Measurements from ENCODE around the gene TMEM255B. TPM values are rescaled to one million over a fixed set of nuclear protein-coding genes. Genes with fewer than 3 reads are reported as not detected.

TMEM255B gene
- total RNA-seq (ENCODE audit: unreplicated experiment) = 13.8 TPM
- long read RNA-seq, full-length matches to known transcripts = 6 of 9 reads
- long read RNA-seq, partial matches to known transcripts = 1 of 9 reads
- long read RNA-seq, other reads (novel, unspliced or antisense) = 2 of 9 reads

GRCh38 chr13:113758651-113759524, at the start of gene TMEM255B:
Gene TMEM255B (plus strand): TSS chr13:113759226. CDS start chr13:113759270, 44 bp downstream.
- TF ChIP-seq, protein P1, sequence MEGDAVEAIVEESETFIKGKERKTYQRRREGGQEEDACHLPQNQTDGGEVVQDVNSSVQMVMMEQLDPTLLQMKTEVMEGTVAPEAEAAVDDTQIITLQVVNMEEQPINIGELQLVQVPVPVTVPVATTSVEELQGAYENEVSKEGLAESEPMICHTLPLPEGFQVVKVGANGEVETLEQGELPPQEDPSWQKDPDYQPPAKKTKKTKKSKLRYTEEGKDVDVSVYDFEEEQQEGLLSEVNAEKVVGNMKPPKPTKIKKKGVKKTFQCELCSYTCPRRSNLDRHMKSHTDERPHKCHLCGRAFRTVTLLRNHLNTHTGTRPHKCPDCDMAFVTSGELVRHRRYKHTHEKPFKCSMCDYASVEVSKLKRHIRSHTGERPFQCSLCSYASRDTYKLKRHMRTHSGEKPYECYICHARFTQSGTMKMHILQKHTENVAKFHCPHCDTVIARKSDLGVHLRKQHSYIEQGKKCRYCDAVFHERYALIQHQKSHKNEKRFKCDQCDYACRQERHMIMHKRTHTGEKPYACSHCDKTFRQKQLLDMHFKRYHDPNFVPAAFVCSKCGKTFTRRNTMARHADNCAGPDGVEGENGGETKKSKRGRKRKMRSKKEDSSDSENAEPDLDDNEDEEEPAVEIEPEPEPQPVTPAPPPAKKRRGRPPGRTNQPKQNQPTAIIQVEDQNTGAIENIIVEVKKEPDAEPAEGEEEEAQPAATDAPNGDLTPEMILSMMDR (IDR thresholded peaks at IDR 0.05; ENCODE audit: partially characterized antibody, unreplicated experiment) = no peak
- Mint-ChIP-seq H3K9me3 (ENCODE audit: unreplicated experiment) (peaks cover 2% of the 10 kb centered on the region), H3K36me3 (ENCODE audit: unreplicated experiment) (no peaks in the 10 kb centered on the region), H3K4me3 (ENCODE audit: unreplicated experiment) (peak within 1 kb of the TSS; percentile 99), H3K27ac (ENCODE audit: unreplicated experiment) (peak within 1 kb of the TSS; percentile 78), H3K27me3 (ENCODE audit: unreplicated experiment) (peaks cover 12% of the 10 kb centered on the region), H3K4me1 (ENCODE audit: low read depth, unreplicated experiment) (peaks cover 7% of the 10 kb centered on the region)
- DNase-seq = peak; percentile 89

DNA sequence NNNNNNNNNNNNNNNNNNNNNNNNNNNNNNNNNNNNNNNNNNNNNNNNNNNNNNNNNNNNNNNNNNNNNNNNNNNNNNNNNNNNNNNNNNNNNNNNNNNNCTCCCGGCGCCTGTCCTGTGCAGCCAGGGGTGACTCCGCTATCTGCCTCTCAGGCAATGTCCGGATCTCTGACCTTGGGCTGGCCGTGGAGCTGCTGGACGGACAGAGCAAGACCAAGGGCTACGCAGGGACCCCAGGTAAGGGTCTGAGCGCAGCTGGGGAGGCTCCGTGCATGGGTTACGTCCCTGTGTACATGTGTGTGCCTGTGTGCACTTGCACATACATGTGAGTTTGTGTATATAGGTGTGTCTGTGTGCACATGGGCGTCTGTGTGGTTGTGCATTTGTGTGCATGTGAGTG, 36.1 kb upstream of the TMEM255B start:
- Mint-ChIP-seq H3K27me3 (ENCODE audit: unreplicated experiment) (peaks cover 10% of the 10 kb centered on the region), H3K36me3 (ENCODE audit: unreplicated experiment) (no peaks in the 10 kb centered on the region), H3K27ac (ENCODE audit: unreplicated experiment) (no peak overlapping the region), H3K4me1 (ENCODE audit: low read depth, unreplicated experiment) (peaks cover 10% of the 10 kb centered on the region), H3K9me3 (ENCODE audit: unreplicated experiment) (peaks cover 9% of the 10 kb centered on the region), H3K4me3 (ENCODE audit: unreplicated experiment) (no peak overlapping the region)
- TF ChIP-seq, protein P1 (IDR thresholded peaks at IDR 0.05; ENCODE audit: partially characterized antibody, unreplicated experiment) = no peak
- DNase-seq = no peak

DNA sequence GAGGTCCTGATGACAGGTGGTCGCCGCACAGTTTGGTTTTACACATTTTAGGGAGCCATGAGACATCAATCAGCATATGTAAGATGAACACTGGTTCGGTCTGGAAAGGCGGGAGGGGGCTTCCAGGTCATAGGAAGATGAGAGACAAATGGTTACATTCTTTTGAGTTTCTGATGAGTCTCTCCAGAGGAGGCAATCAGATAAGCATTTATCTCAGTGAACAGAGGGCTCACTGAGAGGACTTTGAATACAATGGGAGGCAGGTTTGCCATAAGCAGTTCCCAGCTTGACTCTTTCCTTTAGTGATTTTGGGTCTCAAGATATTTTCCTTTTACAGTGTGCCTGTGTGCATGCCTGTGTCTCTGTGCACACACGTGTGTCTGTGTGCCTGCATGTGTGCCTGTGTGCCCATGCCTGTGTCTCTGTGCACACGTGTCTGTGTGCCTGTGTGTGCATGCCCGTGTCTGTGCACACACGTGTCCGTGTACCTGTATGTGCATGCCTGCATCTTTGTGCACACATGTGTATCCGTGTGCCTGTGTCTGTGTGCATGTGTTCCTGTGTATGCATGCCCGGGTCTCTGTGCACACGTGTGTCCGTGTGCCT, 35.5 kb upstream of the TMEM255B start:
- TF ChIP-seq, protein P1 (IDR thresholded peaks at IDR 0.05; ENCODE audit: partially characterized antibody, unreplicated experiment) = no peak
- DNase-seq = no peak
- Mint-ChIP-seq H3K9me3 (ENCODE audit: unreplicated experiment) (peaks cover 9% of the 10 kb centered on the region), H3K36me3 (ENCODE audit: unreplicated experiment) (no peaks in the 10 kb centered on the region), H3K4me3 (ENCODE audit: unreplicated experiment) (peak overlapping the region; percentile 63), H3K4me1 (ENCODE audit: low read depth, unreplicated experiment) (peaks cover 10% of the 10 kb centered on the region), H3K27ac (ENCODE audit: unreplicated experiment) (peak overlapping the region; percentile 34), H3K27me3 (ENCODE audit: unreplicated experiment) (peaks cover 10% of the 10 kb centered on the region)

- no peak for DNase-seq
- Mint-ChIP-seq H3K27ac (ENCODE audit: unreplicated experiment) (peak overlapping the region; percentile 79), H3K4me3 (ENCODE audit: unreplicated experiment) (peak overlapping the region; percentile 81), H3K9me3 (ENCODE audit: unreplicated experiment) (peaks cover 16% of the 10 kb centered on the region), H3K36me3 (ENCODE audit: unreplicated experiment) (no peaks in the 10 kb centered on the region), H3K27me3 (ENCODE audit: unreplicated experiment) (peaks cover 13% of the 10 kb centered on the region), H3K4me1 (ENCODE audit: low read depth, unreplicated experiment) (peaks cover 12% of the 10 kb centered on the region)
- TF ChIP-seq, protein P1 (IDR thresholded peaks at IDR 0.05; ENCODE audit: partially characterized antibody, unreplicated experiment) = no peak
These were observed 34.8 kb upstream of the TMEM255B start for GRCh38 chr13:113724016-113724758.

Data from glutamatergic neuron (in vitro differentiated cells).